ENCODE data around the gene EPB41L1. TPM values are rescaled to one million over a fixed set of nuclear protein-coding genes. Genes with fewer than 3 reads are reported as not detected.

EPB41L1 gene
- total RNA-seq, 2 donors from 2014 or later = 22.8 to 53.4 TPM

DNA sequence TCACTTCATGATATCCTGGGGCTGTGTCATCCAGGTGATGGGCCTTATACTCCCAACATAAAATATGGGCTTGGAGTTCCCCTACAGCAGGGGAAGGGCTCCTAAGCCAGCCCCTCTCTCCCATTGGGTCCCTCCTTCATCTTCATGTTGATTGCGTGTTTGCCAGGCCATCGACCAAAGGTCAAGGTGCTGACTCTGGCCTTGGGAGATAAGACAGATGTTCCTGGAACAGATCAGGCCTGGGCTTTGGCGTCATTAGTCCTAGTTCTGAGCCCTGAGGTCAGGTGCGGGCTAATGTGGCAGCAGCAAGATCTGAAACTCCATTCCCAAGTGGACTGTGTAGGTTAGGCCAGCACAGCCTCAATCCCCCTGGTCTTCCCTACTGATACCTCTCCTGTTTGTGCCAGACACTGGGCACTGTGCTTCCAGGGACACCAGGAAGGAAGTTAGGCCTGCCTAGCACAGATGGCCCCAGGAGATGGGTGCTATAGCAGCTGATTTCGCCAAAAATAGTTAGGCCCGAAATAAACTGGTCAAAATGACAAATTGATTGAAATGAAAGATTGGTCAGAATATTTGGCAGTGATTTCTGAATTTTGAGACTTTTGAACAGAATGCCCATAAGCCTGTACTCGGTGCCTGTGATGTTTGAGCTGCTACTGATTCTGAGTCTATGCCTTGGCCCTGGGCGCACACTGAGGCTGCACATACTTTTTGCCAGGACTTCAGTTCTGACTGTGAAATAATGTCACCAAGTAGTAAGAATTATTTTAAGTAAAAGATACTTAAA, 28.8 kb downstream of the EPB41L1 start:
- peaks cover 0 to 4% of the 10 kb centered on the region in 2 donors for H3K36me3 ChIP-seq (replicated peaks in 1 of 2; ENCODE audit: insufficient read depth in 1 of 2, low read depth in 2 of 2)
- H3K4me3 ChIP-seq = no peak overlapping the region
- no peak overlapping the region for H3K27ac ChIP-seq
- DNase-seq (peak in 1 of 4 donors; percentile 22), ATAC-seq (no peak)
- H3K27me3 ChIP-seq = no peaks in the 10 kb centered on the region
- WGBS, 2 donors = 50 to 52% methylated on average over 6 to 8 of the region's 8 CpGs
- TF ChIP-seq, protein P1, sequence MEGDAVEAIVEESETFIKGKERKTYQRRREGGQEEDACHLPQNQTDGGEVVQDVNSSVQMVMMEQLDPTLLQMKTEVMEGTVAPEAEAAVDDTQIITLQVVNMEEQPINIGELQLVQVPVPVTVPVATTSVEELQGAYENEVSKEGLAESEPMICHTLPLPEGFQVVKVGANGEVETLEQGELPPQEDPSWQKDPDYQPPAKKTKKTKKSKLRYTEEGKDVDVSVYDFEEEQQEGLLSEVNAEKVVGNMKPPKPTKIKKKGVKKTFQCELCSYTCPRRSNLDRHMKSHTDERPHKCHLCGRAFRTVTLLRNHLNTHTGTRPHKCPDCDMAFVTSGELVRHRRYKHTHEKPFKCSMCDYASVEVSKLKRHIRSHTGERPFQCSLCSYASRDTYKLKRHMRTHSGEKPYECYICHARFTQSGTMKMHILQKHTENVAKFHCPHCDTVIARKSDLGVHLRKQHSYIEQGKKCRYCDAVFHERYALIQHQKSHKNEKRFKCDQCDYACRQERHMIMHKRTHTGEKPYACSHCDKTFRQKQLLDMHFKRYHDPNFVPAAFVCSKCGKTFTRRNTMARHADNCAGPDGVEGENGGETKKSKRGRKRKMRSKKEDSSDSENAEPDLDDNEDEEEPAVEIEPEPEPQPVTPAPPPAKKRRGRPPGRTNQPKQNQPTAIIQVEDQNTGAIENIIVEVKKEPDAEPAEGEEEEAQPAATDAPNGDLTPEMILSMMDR (IDR thresholded peaks at IDR 0.05) = no peak
- TF ChIP-seq POLR2A (IDR thresholded peaks at IDR 0.05) = no peak
- intact Hi-C loops (cut with DNase I) = no loop called here
- H3K4me1 ChIP-seq = peaks cover 7% of the 10 kb centered on the region
- H3K9me3 ChIP-seq = no peaks in the 10 kb centered on the region

- ATAC-seq = no peak
- no peak for DNase-seq
- TF ChIP-seq, protein P1 (IDR thresholded peaks at IDR 0.05) = no peak
- TF ChIP-seq POLR2A (IDR thresholded peaks at IDR 0.05) = no peak
- 94% methylated on average over 15 of the region's 15 CpGs for WGBS, 2 donors
- Histone ChIP-seq H3K9me3 (no peaks in the 10 kb centered on the region), H3K4me1 (peaks cover 7% of the 10 kb centered on the region), H3K27me3 (no peaks in the 10 kb centered on the region), H3K36me3 (replicated peaks in 1 of 2; ENCODE audit: insufficient read depth in 1 of 2, low read depth in 2 of 2) (peaks cover 0 to 5% of the 10 kb centered on the region in 2 donors), H3K4me3 (no peak overlapping the region), H3K27ac (no peak overlapping the region)
- intact Hi-C loops (cut with DNase I) = no loop called here
These were observed 30.6 kb downstream of the EPB41L1 start for GRCh38 chr20:36184816-36185776.

- H3K9me3 ChIP-seq = no peaks in the 10 kb centered on the region
- intact Hi-C loops (cut with DNase I) = no loop called here
- no peak overlapping the region for H3K4me3 ChIP-seq
- H3K27me3 ChIP-seq = no peaks in the 10 kb centered on the region
- H3K4me1 ChIP-seq = no peaks in the 10 kb centered on the region
- H3K27ac ChIP-seq = no peak overlapping the region
- TF ChIP-seq, protein P1 (IDR thresholded peaks at IDR 0.05) = no peak
- TF ChIP-seq POLR2A (IDR thresholded peaks at IDR 0.05) = no peak
- DNase-seq (no peak), ATAC-seq (no peak)
- 92 to 95% methylated on average over 10 of the region's 10 CpGs for WGBS, 2 donors
- peaks cover 0 to under 1% of the 10 kb centered on the region in 2 donors for H3K36me3 ChIP-seq (replicated peaks in 1 of 2; ENCODE audit: insufficient read depth in 1 of 2, low read depth in 2 of 2)
These were observed 39.6 kb downstream of the EPB41L1 start for GRCh38 chr20:36193977-36194712.

DNA sequence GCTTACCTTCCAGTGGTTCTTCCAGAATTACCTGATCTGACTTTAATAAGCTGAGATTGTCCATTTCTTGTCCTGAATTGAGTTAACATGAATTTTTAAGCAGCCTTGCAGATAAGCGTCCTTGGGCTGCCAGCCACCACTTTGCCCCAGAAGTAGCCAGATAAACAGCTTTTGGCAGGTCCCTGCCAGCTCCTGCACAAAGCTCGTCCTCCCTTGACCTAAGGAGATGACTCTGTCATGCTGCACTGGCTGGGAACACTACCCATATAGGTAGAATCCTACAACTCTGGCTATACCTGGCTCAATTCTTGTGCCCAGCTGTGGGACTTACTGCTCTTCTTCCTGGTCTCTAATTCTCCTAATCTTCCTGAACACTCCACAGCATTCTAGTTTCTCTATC, 42.1 kb downstream of the EPB41L1 start:
- TF ChIP-seq, protein P1 (IDR thresholded peaks at IDR 0.05) = no peak
- TF ChIP-seq POLR2A (IDR thresholded peaks at IDR 0.05) = no peak
- intact Hi-C loops (cut with DNase I) = no loop called here
- no peaks in the 10 kb centered on the region for H3K9me3 ChIP-seq
- 29 to 34% methylated on average over 2 of the region's 2 CpGs for WGBS, 2 donors
- H3K27me3 ChIP-seq = no peaks in the 10 kb centered on the region
- ATAC-seq (no peak), DNase-seq (no peak)
- H3K4me3 ChIP-seq = no peak overlapping the region
- H3K27ac ChIP-seq = no peak overlapping the region
- H3K4me1 ChIP-seq = no peaks in the 10 kb centered on the region
- H3K36me3 ChIP-seq (replicated peaks in 1 of 2; ENCODE audit: insufficient read depth in 1 of 2, low read depth in 2 of 2) = no peaks in the 10 kb centered on the region

Measured in body of pancreas (tissue), 4 donors.